HG02588 (cell line): ENCODE results near the gene ADA.

Experiments
- ATAC-seq: cut with Tn5 transposase; IDR thresholded peaks from one replicate; pipeline ENCODE4 v1.9.1; 2021; ENCODE audit warnings: mild to moderate bottlenecking, moderate library complexity; ENCODE audit not compliant: unreplicated experiment

The ADA gene

DNA sequence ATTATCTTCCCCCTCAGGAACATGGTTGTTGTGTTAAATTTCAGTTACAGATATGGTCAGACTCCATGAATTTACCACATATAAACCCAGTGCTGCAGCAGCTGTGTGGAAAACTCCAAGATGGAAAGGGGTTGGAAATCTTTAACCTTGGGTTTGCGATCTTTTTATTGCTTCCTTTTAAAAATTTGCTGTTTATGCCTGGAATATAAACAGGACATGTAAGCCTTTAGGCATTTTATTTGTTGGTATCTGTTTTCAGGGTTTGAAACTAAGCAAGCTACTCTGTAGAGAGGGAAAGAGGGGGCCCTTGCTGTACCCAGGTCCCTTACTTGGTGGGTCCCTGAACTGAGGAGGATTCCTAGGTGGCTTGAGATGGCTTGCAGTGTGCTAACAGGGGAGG is 68.3 kb downstream of the ADA start:
- no peak for ATAC-seq

DNA sequence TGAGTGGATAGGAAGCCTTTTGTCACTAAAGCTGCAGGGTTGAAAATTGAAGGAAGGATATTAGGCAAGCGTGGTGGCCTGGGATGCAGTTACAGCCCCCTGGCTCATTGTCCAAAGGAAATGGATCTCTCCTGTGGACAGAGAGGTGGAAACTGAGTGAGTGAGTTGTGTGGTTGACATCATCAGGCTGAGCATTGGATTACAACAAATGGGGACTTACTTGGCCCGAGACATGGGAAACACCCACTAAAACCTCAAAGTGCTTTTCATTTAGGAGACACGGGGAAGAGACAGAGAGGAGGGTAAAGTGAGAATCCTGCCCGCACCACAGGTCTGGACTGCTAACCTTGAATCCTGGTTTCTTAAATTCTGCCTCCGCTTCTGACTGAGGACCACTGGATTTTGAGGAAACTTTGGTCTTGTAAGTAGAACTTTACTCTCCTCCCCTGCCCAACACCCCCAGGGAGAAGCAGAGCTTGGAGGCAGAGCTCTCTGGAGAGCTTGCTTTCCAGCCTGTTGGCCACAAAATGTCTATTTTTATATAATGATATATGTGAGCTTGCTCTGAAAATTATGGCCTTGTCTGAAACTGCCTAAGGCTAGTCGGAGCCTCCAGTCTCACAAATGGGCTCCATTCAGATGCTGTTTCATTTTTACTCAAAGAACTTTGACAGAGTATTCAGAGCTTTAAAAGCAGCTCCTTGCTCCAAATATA is 69.0 kb downstream of the ADA start, which contains the start of gene PKIG:
Gene PKIG (plus strand): TSS at position 269 of the 715 bp plus-strand sequence. CDS start 31,978 bp downstream, outside the sequence.
- no peak for ATAC-seq

DNA sequence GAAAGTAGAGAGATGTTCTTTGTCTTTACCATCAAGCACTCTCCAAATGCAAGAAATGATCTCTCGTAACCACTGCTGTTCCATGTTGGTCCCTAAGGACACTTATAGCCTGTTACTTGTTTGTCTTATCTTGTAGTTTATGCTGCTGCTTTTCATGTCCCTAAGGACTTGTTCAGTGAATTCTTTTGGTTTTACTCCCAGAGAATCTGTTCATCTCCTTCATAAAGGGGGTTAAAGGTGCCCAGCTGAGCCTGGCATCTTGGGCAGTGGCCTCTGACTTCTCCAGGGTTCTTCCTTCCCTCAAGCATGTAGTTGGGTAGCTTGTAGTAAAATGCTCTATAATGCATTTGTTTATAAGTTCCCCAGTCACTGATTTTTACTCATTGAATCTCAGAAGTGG is 70.0 kb downstream of the ADA start:
- no peak for ATAC-seq

DNA sequence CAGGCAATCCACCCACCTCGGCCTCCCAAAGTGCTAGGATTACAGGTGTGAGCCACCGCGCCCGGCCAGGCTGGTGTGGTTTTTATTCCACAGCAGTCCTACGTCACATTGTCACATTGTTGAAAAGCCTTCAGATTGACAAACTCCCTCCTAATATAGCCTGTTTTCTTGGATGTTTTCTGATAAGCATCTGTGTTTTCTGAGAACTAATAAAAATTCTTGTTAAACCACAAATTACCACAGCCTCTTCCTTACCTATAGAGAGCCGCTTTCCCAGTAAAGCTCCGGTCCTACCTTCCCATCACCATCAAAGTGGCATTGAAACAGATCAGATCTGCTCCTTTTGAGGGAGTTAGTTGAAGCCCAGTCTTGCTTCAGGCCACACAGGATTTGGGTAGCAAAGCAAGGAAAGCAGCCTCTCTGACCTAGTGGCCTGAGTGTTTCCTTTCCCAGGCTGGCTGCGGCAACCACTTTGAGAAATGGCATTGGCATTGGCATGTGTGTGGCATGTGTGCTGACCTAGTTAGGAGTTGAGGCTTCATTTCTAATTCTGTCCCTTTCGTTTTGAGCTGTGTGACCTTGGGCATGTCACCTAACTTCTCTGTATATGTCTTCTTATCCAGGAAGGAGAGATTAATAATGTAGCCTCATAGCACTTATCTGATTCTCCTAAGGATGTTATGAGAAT is 70.8 kb downstream of the ADA start:
- no peak for ATAC-seq

DNA sequence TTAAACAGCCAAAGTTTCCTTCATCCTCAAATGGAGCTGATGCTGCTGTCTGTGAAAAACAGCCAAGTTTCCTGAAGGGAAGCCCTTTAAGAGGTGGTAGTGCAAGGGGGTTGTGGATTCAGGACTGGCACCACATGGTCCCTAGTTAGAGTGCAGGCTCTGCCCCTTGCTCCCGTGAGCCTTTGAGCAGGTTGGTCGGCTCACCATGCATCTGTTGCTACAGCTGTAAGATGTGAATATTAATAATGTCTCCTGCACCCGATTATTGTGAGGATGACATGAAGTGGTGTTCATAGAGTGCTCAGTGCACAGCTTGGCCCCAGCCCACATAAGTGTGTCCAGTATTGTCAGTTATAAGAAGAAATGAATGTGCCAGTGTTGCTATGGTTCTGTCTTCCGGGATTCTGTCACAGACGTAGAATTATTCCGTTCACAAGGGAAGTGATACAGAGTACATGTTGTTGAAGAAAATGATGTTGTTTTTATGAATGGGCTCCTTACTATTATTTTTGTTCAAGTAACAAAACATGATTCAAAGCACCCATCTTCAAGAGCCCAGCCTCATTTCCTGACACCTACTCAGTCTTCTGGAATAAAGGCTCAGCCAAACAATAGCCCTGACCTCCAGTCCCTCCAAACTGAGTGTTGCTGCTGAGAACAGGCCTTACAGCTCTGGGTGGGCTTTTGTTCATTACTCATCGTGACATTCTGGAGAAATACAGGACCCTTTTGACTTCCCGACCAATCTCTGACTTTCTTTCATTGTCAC is 72.0 kb downstream of the ADA start:
- ATAC-seq, result no peak

DNA sequence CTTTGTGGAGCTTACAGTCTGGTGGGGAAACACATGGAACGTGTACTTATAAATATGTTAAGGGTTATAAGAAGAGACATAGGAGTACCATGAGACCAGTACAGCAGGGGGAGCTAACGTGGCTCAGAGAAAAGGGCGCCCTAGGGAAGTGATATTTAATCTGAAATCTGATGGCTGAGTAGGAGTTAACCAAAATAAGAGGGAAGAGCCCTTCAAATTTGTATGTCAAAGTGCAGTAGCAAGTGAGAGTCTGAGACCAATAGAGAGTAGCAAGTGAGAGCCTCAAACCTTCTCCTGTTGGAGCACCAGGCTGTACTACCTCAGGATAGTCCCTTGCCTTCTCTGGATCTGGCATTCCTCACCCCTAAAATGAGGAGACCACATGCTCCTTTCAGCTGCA is 75.2 kb downstream of the ADA start:
- ATAC-seq, result no peak

DNA sequence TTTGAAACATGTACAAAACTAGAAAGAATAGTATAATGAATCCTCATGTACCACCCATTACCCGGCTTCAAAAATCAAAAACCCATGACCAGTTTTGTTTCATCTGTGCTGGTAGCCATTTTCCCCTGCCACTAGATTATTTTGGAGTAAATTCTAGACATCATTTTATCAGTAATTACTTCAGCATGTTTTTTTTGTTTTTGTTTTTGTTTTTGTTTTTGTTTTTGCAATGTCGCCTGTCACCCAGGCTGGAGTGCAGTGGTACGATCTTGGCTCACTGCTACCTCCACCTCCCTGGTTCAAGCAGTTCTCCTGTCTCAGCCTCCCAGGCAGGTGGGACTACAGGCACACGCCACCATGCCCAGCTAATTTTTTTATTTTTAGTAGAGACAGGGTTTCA is 77.1 kb downstream of the ADA start:
- no peak for ATAC-seq

DNA sequence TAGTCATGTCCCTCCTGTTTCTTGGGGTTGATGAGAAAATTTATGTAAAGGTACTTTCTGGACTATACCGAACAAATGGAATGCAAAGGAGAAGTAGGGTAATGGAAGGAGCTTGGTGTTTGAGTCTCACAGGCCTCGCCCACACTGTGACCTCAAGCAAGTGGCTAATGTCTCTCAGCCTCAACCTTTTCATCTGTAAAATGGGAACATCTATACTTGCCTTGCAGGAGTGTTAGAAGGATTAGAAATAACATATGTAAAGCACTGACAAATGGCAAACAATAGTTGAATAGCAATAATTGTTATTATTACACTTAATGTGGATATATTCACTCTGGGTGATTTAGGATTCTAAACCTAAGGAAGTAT is 78.0 kb downstream of the ADA start:
- no peak for ATAC-seq

DNA sequence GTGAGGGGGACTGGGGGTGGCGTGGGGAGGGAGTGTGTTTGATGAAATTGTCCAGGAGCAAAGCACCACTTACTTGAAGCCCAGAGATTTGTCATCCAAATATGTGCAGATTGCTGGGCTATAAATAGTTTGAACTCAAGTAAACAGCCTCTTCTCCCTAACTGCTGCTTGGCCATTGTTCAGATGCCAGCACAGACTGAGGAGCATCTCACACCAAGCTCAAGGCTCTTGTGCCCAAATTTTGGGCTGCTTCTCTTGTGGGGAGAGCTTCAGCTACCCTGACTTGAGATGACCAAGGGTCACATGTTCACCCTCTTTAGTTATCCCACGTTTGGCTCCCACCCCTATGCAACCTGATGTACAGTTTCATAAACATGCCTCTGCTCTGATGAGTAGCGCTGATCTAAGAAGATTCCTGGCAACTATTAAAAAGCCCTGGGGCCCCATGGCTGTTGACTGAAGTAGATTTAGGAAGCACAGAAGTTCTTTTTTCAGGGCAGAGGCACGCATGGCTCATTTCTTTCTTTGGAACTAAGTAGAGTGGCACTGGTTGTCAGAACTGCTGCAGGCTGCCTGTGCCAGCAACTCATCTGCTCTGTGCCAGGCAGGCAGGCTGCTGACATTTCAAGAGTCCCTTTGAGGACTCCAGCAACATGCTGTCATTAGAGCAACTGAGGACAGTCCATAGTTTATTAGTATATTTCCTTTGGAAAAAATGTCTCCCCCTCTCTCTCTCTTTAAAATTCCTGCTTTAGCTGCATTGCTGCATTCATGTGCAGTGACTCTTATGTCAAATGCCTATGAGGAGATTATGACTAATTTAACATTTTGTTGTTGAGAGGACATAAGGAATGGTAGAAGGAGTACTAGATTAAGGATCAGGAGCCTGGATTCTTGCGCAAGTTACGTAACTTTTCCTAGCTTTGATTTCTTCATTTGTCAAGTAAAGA is 78.7 kb downstream of the ADA start:
- no peak for ATAC-seq

DNA sequence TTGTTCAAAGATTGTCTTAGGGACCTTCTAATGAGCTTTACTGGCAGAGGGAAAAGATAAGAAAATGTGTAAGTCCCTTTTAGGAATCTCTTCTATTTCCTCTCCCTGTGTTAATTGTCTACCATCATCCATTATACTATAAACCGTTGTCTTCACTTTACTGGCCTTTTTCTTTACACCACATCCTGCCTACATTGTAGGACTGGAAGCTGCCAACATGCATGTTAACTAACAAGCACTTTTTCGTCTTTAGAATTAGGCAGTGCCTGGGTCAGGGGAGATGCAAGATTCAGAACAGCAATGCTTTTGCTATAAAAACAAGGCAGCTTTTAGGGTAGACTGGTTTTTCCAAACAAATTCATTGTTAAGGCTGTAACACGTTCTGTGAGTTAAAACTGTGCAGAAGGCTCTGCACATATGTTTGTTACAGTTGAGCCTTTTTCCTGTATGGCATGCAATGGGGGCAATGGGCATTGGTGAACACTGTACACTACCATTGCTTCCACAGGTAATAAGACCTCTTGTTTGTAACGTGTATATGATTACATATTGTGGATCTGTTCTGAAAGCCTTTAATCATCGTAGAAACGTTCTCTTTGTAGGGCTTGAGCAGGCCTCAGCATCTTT is 80.0 kb downstream of the ADA start:
- ATAC-seq, result no peak

DNA sequence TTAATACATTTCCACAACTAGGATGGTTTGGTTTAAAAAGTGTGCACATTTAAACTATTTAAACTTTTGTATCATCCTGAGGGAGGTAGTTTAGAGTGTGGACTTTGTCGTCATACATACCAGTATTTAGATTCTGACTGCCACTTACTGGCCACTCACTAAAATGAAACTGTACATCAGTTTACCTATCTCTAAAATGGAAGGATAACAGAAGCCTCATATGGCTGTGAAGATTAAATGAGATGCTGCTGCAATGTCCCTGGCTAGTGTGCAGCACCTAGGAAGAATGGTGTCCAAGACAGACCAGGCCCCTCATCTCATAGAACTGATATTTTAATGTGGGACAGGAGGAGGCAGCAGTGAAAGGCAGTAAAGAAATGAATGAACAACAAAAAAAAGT is 81.1 kb downstream of the ADA start:
- no peak for ATAC-seq
